IMR-90 (cell line): ENCODE measurements around the gene SRPRB. TPM values are rescaled to one million over a fixed set of nuclear protein-coding genes. Genes with fewer than 3 reads are reported as not detected.

ENCODE experiments used
- ATAC-seq: fragments of 200-7000 bp; cut with Tn5 transposase; 2 replicates; pipeline ENCODE4 v1.9.1; 2020; ENCODE audit warnings: low read depth, mild to moderate bottlenecking, moderate library complexity
- BruUV-seq: library from RNA; stranded (reverse); fragments of 400-500 nt; replicated peaks from 2 replicates; lab custom pipeline; 2021; lab: Mats Ljungman, UMichigan
- CTCF ChIA-PET: fragments of 300-600 bp; formaldehyde crosslinking; extraction: SDS; loops from one replicate; lab custom pipeline; 2021; ENCODE audit warnings: antibody characterized with exemption; lab: Yijun Ruan, JAX
- POLR2A ChIA-PET: fragments of 300-600 bp; sonication (Branson Sonifier 250); formaldehyde crosslinking; loops from one replicate; lab custom pipeline; 2022; ENCODE audit warnings: antibody characterized with exemption; ENCODE audit not compliant: unreplicated experiment; lab: Charles Lee
- DNase-seq: peaks from one replicate; pipeline ENCODE4 v3.0.0; 2013
- H2AFZ ChIP-seq: replicated peaks from 2 replicates; pipeline ENCODE3; 2013; ENCODE audit warnings: low read length, mild to moderate bottlenecking; ENCODE audit not compliant: poor library complexity
- H2AK5ac ChIP-seq: 2 replicates; pipeline ENCODE4 v1.6.1; 2013; ENCODE audit warnings: low read depth, low read length, inconsistent platforms
- H2AK9ac ChIP-seq: replicated peaks from 2 replicates; pipeline ENCODE3; 2013; ENCODE audit warnings: mild to moderate bottlenecking, low read depth, low read length, moderate library complexity; ENCODE audit not compliant: poor library complexity
- H2BK120ac ChIP-seq: 2 replicates; pipeline ENCODE4 v1.6.1; 2013; ENCODE audit warnings: low read depth, low read length, inconsistent platforms
- H2BK15ac ChIP-seq: 3 replicates; pipeline ENCODE4 v1.6.1; 2013; ENCODE audit warnings: low read depth, low read length, inconsistent platforms
- H2BK20ac ChIP-seq: 2 replicates; pipeline ENCODE4 v1.6.1; 2013; ENCODE audit warnings: low read depth, mild to moderate bottlenecking, inconsistent platforms, low read length, moderate library complexity
- H2BK5ac ChIP-seq: 2 replicates; pipeline ENCODE4 v1.6.1; 2013; ENCODE audit warnings: mild to moderate bottlenecking, low read depth, low read length, inconsistent platforms; ENCODE audit not compliant: poor library complexity, severe bottlenecking
- H3K14ac ChIP-seq: replicated peaks from 2 replicates; pipeline ENCODE4 v1.6.1; 2013; ENCODE audit warnings: low read depth, low read length, inconsistent platforms
- H3K18ac ChIP-seq: 2 replicates; pipeline ENCODE4 v1.6.1; 2013; ENCODE audit warnings: low read depth, low read length, control low read depth
- H3K23ac ChIP-seq: 2 replicates; pipeline ENCODE4 v1.6.1; 2013; ENCODE audit warnings: low read depth, low read length, inconsistent platforms
- H3K27ac ChIP-seq: 2 replicates; pipeline ENCODE4 v1.5.1; 2013; ENCODE audit warnings: mild to moderate bottlenecking, control low read depth, low read length; ENCODE audit not compliant: insufficient read depth
- H3K27me3 ChIP-seq: 2 replicates; pipeline ENCODE4 v1.6.1; 2013; ENCODE audit warnings: low read length; ENCODE audit not compliant: control insufficient read depth, insufficient read depth
- H3K36me3 ChIP-seq: 2 replicates; pipeline ENCODE4 v1.6.1; 2013; ENCODE audit warnings: low read length, mixed read lengths; ENCODE audit not compliant: control insufficient read depth, insufficient read depth
- H3K4ac ChIP-seq: 2 replicates; pipeline ENCODE4 v1.6.1; 2013; ENCODE audit warnings: low read depth, low read length, inconsistent platforms
- H3K4me1 ChIP-seq: 2 replicates; pipeline ENCODE4 v1.6.1; 2013; ENCODE audit warnings: low read length, mixed read lengths; ENCODE audit not compliant: control insufficient read depth, insufficient read depth
- H3K4me2 ChIP-seq: 2 replicates; pipeline ENCODE4 v1.6.1; 2013; ENCODE audit warnings: low read depth, mild to moderate bottlenecking, control low read depth, low read length, moderate library complexity
- H3K4me3 ChIP-seq: 2 replicates; pipeline ENCODE4 v1.5.1; 2013; ENCODE audit warnings: low read depth, mild to moderate bottlenecking, control low read depth, low read length, moderate library complexity; ENCODE audit not compliant: insufficient read depth
- H3K56ac ChIP-seq: 2 replicates; pipeline ENCODE4 v1.6.1; 2013; ENCODE audit warnings: low read length, inconsistent platforms; ENCODE audit not compliant: insufficient read depth; ENCODE audit errors: extremely low read depth
- H3K79me1 ChIP-seq, 2 experiments: 2 replicates each; pipeline ENCODE4 v1.6.1; 2013; ENCODE audit warnings: low read length in 2 of 2, inconsistent platforms in 1 of 2, low read depth in 1 of 2
- H3K9ac ChIP-seq: 2 replicates; pipeline ENCODE4 v1.6.1; 2013; ENCODE audit warnings: low read depth, low read length, control low read depth
- H3K9me1 ChIP-seq: 2 replicates; pipeline ENCODE4 v1.6.1; 2013; ENCODE audit warnings: low read length, inconsistent platforms; ENCODE audit not compliant: insufficient read depth
- H3K9me3 ChIP-seq: 2 replicates; pipeline ENCODE4 v1.6.1; 2013; ENCODE audit warnings: low read length; ENCODE audit not compliant: control insufficient read depth, insufficient read depth
- H4K20me1 ChIP-seq: 2 replicates; pipeline ENCODE4 v1.6.1; 2013; ENCODE audit warnings: low read length, inconsistent platforms; ENCODE audit not compliant: insufficient read depth
- H4K5ac ChIP-seq: 2 replicates; pipeline ENCODE4 v1.6.1; 2013; ENCODE audit warnings: mild to moderate bottlenecking, low read depth, low read length, control low read depth
- H4K8ac ChIP-seq, 2 experiments: 2 replicates each; pipeline ENCODE4 v1.6.1; 2013; ENCODE audit warnings: low read depth in 2 of 2, low read length in 2 of 2, control low read depth in 1 of 2, inconsistent platforms in 1 of 2
- H4K91ac ChIP-seq: 2 replicates; pipeline ENCODE4 v1.6.1; 2013; ENCODE audit warnings: low read depth, low read length, inconsistent platforms; ENCODE audit not compliant: insufficient read depth
- BHLHE40 ChIP-seq: fragments of 150-350 bp; IDR thresholded peaks from 2 replicates; pipeline ENCODE4 v1.6.1; 2016; ENCODE audit warnings: mild to moderate bottlenecking, low read depth, low read length
- CEBPB ChIP-seq: IDR thresholded peaks from 2 replicates; pipeline ENCODE4 v1.6.1; 2012; ENCODE audit warnings: low read depth, low read length, improper control_type of control experiment
- CHD1 ChIP-seq: IDR thresholded peaks from 2 replicates; pipeline ENCODE4 v1.6.1; 2012; ENCODE audit warnings: low read depth, low read length, improper control_type of control experiment
- CTCF ChIP-seq: conservative IDR thresholded peaks from 2 replicates; pipeline ENCODE4 v1.5.1; 2012; ENCODE audit warnings: mild to moderate bottlenecking, low read depth, low read length, improper control_type of control experiment
- ELK1 ChIP-seq: fragments of 150-350 bp; IDR thresholded peaks from 2 replicates; pipeline ENCODE4 v1.6.1; 2016; ENCODE audit warnings: low read depth, mild to moderate bottlenecking, low read length, moderate library complexity, borderline replicate concordance
- FOS ChIP-seq: fragments of 150-350 bp; IDR thresholded peaks from 2 replicates; pipeline ENCODE4 v1.6.1; 2016; ENCODE audit warnings: low read depth, low read length
- MAFK ChIP-seq: IDR thresholded peaks from 2 replicates; pipeline ENCODE4 v1.6.1; 2012; ENCODE audit warnings: low read depth, low read length, improper control_type of control experiment
- MAZ ChIP-seq: IDR thresholded peaks from 2 replicates; pipeline ENCODE4 v1.6.1; 2012; ENCODE audit warnings: low read depth, mild to moderate bottlenecking, low read length, improper control_type of control experiment, moderate library complexity, borderline replicate concordance
- MXI1 ChIP-seq: IDR thresholded peaks from 2 replicates; pipeline ENCODE4 v1.6.1; 2012; ENCODE audit warnings: low read depth, mild to moderate bottlenecking, low read length, moderate library complexity, borderline replicate concordance
- NFE2L2 ChIP-seq: fragments of 150-350 bp; IDR thresholded peaks from 2 replicates; pipeline ENCODE4 v1.6.1; 2016; ENCODE audit warnings: low read depth, mild to moderate bottlenecking, low read length
- POLR2A ChIP-seq: IDR thresholded peaks from 2 replicates; pipeline ENCODE4 v1.6.1; 2012; ENCODE audit warnings: mild to moderate bottlenecking, low read depth, low read length
- RAD21 ChIP-seq: IDR thresholded peaks from 2 replicates; pipeline ENCODE4 v1.6.1; 2012; ENCODE audit warnings: low read length, improper control_type of control experiment
- RCOR1 ChIP-seq: IDR thresholded peaks from 2 replicates; pipeline ENCODE4 v1.6.1; 2012; ENCODE audit warnings: mild to moderate bottlenecking, low read length, improper control_type of control experiment; ENCODE audit not compliant: insufficient replicate concordance
- RFX5 ChIP-seq: IDR thresholded peaks from 2 replicates; pipeline ENCODE4 v1.8.0; 2012; ENCODE audit warnings: low read depth, mild to moderate bottlenecking, low read length, moderate library complexity
- SMC3 ChIP-seq: fragments of 150-350 bp; IDR thresholded peaks from 2 replicates; pipeline ENCODE4 v1.6.1; 2016; ENCODE audit warnings: low read depth, mild to moderate bottlenecking, antibody characterized with exemption, low read length, moderate library complexity
- USF2 ChIP-seq: fragments of 150-350 bp; IDR thresholded peaks from 2 replicates; pipeline ENCODE4 v1.6.1; 2017; ENCODE audit warnings: mild to moderate bottlenecking, antibody characterized with exemption, low read length, low read depth
- WGBS, 2 experiments: methylation state at CpG; one replicate each; pipeline versions ENCODE4 v1.1.5 to v1.1.7; 2013; ENCODE audit warnings: missing lambda C conversion rate in 2 of 2; ENCODE audit not compliant: insufficient read length in 1 of 2; ENCODE audit errors: extremely low coverage in 2 of 2; 5-methylcytosine and 5-hydroxymethylcytosine counted together
- dilution Hi-C: fragments of 300-500 bp; cut with HindIII; formaldehyde crosslinking; loops from one replicate; pipeline ENCODE4 v1.14.3; 2018; ENCODE audit warnings: low sequenced_read_pairs; ENCODE audit not compliant: unreplicated experiment
- in situ Hi-C: fragments of 300-500 bp; cut with MboI; formaldehyde crosslinking; loops from 3 replicates; pipeline ENCODE4 v1.14.3; 2019; ENCODE audit warnings: low sequenced_read_pairs, inconsistent platforms, mixed read lengths
- intact Hi-C: fragments of 100-400 bp; cut with micrococcal nuclease; formaldehyde crosslinking; loops from 2 replicates; pipeline ENCODE4 v1.10.0; 2022
- polyA plus RNA-seq, 3 experiments: library from polyadenylated mRNA; depleted of rRNA; stranded (reverse); fragments of >200 nt; gene quantifications; 2 replicates each; pipeline ENCODE4 v1.2.3, GENCODE V29; 2012; ENCODE audit warnings: low replicate concordance in 1 of 3
- total RNA-seq: library from RNA; depleted of rRNA; stranded (reverse); fragments of >200 nt; gene quantifications from 2 replicates; pipeline ENCODE4 v1.2.3, GENCODE V29; 2012

SRPRB gene
- total and polyA plus RNA-seq, 2 of the 4 experiments (the other 2 are of a cell fraction): 28.8 to 131 TPM

- ChIA-PET POLR2A (no interaction called here), CTCF (no interaction called here)
- no peak overlapping the region for H3K56ac ChIP-seq
- H3K9me1 ChIP-seq: no peaks in the 10 kb centered on the region
- H3K14ac ChIP-seq: no peak overlapping the region
- no peak for DNase-seq
- no peak overlapping the region for H4K8ac ChIP-seq
- H2AK9ac ChIP-seq: no peak overlapping the region
- no peak overlapping the region for H3K4ac ChIP-seq
- no peak overlapping the region for H4K91ac ChIP-seq
- no peak overlapping the region for H4K5ac ChIP-seq
- no peak overlapping the region for H2AK5ac ChIP-seq
- no peak overlapping the region for H2BK5ac ChIP-seq
- WGBS, 2 experiments: 61% methylated on average over 3 of the region's 13 CpGs; no CpG with 5 or more reads in 1 of the 2 experiments
- H3K23ac ChIP-seq: no peak overlapping the region
- H2BK15ac ChIP-seq: no peak overlapping the region
- H3K9me3 ChIP-seq: no peaks in the 10 kb centered on the region
- no peak overlapping the region for H3K4me2 ChIP-seq
- dilution Hi-C loops: no loop called here
- no peak overlapping the region for H3K9ac ChIP-seq
- intact Hi-C loops: no loop called here
- H4K20me1 ChIP-seq: no peaks in the 10 kb centered on the region
- no peak overlapping the region for H2BK120ac ChIP-seq
- H3K4me3 ChIP-seq: no peak overlapping the region
- in situ Hi-C loops: no loop called here
- H3K27me3 ChIP-seq: peaks cover 11% of the 10 kb centered on the region
- no peaks in the 10 kb centered on the region for H3K36me3 ChIP-seq
- TF ChIP-seq NFE2L2 (no peak), MAFK (no peak), RFX5 (no peak), RCOR1 (no peak), ELK1 (no peak), MAZ (no peak), BHLHE40 (no peak), CEBPB (no peak), CTCF (no peak), RAD21 (no peak), FOS (no peak), CHD1 (no peak), SMC3 (no peak), POLR2A (no peak), MXI1 (no peak), USF2 (no peak)
- no peak overlapping the region for H3K18ac ChIP-seq
- no peak overlapping the region for H2BK20ac ChIP-seq
- H2AFZ ChIP-seq: no peak overlapping the region
- no peak overlapping the region for H3K27ac ChIP-seq
- H3K79me1 ChIP-seq: no peaks in the 10 kb centered on the region
- no peak for ATAC-seq
- BruUV-seq: no TSS peak
- H3K4me1 ChIP-seq: no peaks in the 10 kb centered on the region
Measured at GRCh38 chr3:133833880-133834620, 28.4 kb downstream of the SRPRB start.
